DMS 273 treated with DMSO at 0.1 percent for 48 hours (cell line): ENCODE data around the gene DGKH.
"Not testable (repeated sequence)": the region's sequence is repeated elsewhere in the genome, so short reads cannot be mapped to it uniquely, and the experiment has no call there.

ENCODE experiments used
- DNase-seq: peaks from one replicate; lab custom pipeline; 2025; lab: John Stamatoyannopoulos, UW

DGKH gene

GRCh38 chr13:42073683-42074082 is 25.2 kb downstream of the DGKH start:
- DNase-seq: no peak

GRCh38 chr13:42075517-42075916 is 27.1 kb downstream of the DGKH start:
- DNase-seq: no peak

GRCh38 chr13:42076309-42076713 is 27.9 kb downstream of the DGKH start:
- no peak for DNase-seq

GRCh38 chr13:42078128-42078808 is 29.8 kb downstream of the DGKH start:
- no peak for DNase-seq

GRCh38 chr13:42083138-42083770 is 34.8 kb downstream of the DGKH start:
- no peak for DNase-seq

GRCh38 chr13:42084722-42085121 is 36.3 kb downstream of the DGKH start:
- DNase-seq: no peak

- DNase-seq: no peak
Measured at GRCh38 chr13:42086582-42086981, 38.1 kb downstream of the DGKH start.

- no peak for DNase-seq
Measured at GRCh38 chr13:42094516-42095040, 46.1 kb downstream of the DGKH start.

- not testable (repeated sequence) for DNase-seq
Measured at GRCh38 chr13:42096222-42096621, 47.8 kb downstream of the DGKH start.

- DNase-seq: no peak
Measured at GRCh38 chr13:42099962-42100675, 51.7 kb downstream of the DGKH start.

GRCh38 chr13:42100960-42101359 is 52.5 kb downstream of the DGKH start:
- DNase-seq: no peak

- DNase-seq: no peak
Measured at GRCh38 chr13:42101821-42102585, 53.6 kb downstream of the DGKH start.

- no peak for DNase-seq
Measured at GRCh38 chr13:42102961-42103865, 54.8 kb downstream of the DGKH start.

- no peak for DNase-seq
Measured at GRCh38 chr13:42106998-42107397, 58.5 kb downstream of the DGKH start.

- DNase-seq: no peak
Measured at GRCh38 chr13:42107421-42107820, 59.0 kb downstream of the DGKH start.

- no peak for DNase-seq
Measured at GRCh38 chr13:42108217-42108616, 59.8 kb downstream of the DGKH start.

- DNase-seq: no peak
Measured at GRCh38 chr13:42109957-42110356, 61.5 kb downstream of the DGKH start.

GRCh38 chr13:42110410-42111155 is 62.1 kb downstream of the DGKH start:
- DNase-seq: peak; percentile 21

- DNase-seq: no peak
Measured at GRCh38 chr13:42112864-42113263, 64.4 kb downstream of the DGKH start.

GRCh38 chr13:42113478-42113877 is 65.0 kb downstream of the DGKH start:
- DNase-seq: peak; percentile 55
